Esophagus muscularis mucosa (tissue), 4 donors: ENCODE measurements around the gene VSIG10. TPM values are rescaled to one million over a fixed set of nuclear protein-coding genes. Genes with fewer than 3 reads are reported as not detected.

ENCODE experiments used
- DNase-seq: peaks from one replicate; pipeline ENCODE4 v3.0.0-alpha.2; 2017; ENCODE audit errors: extremely low spot score
- H3K27ac ChIP-seq, 4 donors: fragments of 200-600 bp; sonication (generic); replicated peaks in 1 of 4; 1 replicate in 3 of 4; 2 replicates in 1 of 4; pipeline ENCODE4 v1.5.1; 2016 to 2019; ENCODE audit warnings: mild to moderate bottlenecking in 1 of 4
- H3K27me3 ChIP-seq, 4 donors: fragments of 200-600 bp; sonication (generic); one replicate each; pipeline versions ENCODE4 v1.5.1 to v1.6.0; 2016 to 2019
- H3K36me3 ChIP-seq, 4 donors: fragments of 200-600 bp; sonication (generic); one replicate each; pipeline ENCODE4 v1.5.1; 2016 to 2019
- H3K4me1 ChIP-seq, 4 donors: fragments of 200-600 bp; sonication (generic); one replicate each; pipeline ENCODE4 v1.5.1; 2016 to 2019
- H3K4me3 ChIP-seq, 4 donors: fragments of 200-600 bp; sonication (generic); 1 replicate in 2 of 4; 2 replicates in 2 of 4; pipeline ENCODE4 v1.5.1; 2016 to 2019; ENCODE audit warnings: mild to moderate bottlenecking in 4 of 4, moderate library complexity in 1 of 4
- H3K9me3 ChIP-seq, 4 donors: fragments of 200-600 bp; sonication (generic); 1 replicate in 3 of 4; 2 replicates in 1 of 4; pipeline ENCODE4 v1.5.1; 2016 to 2019
- EP300 ChIP-seq: sonication (generic); formaldehyde crosslinking; IDR thresholded peaks from one replicate; pipeline ENCODE4 v1.6.1; 2017; ENCODE audit warnings: antibody characterized with exemption
- POLR2A ChIP-seq: fragments of 450-650 bp; IDR thresholded peaks from one replicate; pipeline ENCODE4 v1.6.1; 2017; ENCODE audit warnings: antibody characterized with exemption, moderate library complexity, mild to moderate bottlenecking, low read depth
- POLR2AphosphoS5 ChIP-seq, 2 donors: sonication (generic); formaldehyde crosslinking; IDR thresholded peaks; one replicate each; pipeline ENCODE4 v1.6.1; 2017; ENCODE audit warnings: antibody characterized with exemption in 2 of 2
- WGBS: methylation state at CpG from one replicate; pipeline ENCODE4 v1.1.5; 2018; 5-methylcytosine and 5-hydroxymethylcytosine counted together
- intact Hi-C: fragments of 100-400 bp; cut with DNase I; formaldehyde crosslinking; loops from one replicate; pipeline ENCODE4 v1.15.1; 2023
- total RNA-seq, 4 donors: library from RNA; depleted of rRNA; stranded (reverse); fragments of >200 nt; gene quantifications; one replicate each; pipeline versions ENCODE4 v1.1.0 to v1.2.1, GENCODE V29; 2016
- TF ChIP-seq, protein P1 (sequence below), 3 experiments: fragments of 200-600 bp in 2 of 3; fragments of 450-650 bp in 1 of 3; sonication (generic) in 2 of 3; IDR thresholded peaks; one replicate each; pipeline ENCODE4 v1.5.1; 2017 to 2019; ENCODE audit warnings: antibody characterized with exemption in 3 of 3, mild to moderate bottlenecking in 2 of 3, moderate library complexity in 1 of 3

The VSIG10 gene
- total RNA-seq, 4 donors from 2014 or later, result 14.1 to 71.7 (median 22.0) TPM

DNA sequence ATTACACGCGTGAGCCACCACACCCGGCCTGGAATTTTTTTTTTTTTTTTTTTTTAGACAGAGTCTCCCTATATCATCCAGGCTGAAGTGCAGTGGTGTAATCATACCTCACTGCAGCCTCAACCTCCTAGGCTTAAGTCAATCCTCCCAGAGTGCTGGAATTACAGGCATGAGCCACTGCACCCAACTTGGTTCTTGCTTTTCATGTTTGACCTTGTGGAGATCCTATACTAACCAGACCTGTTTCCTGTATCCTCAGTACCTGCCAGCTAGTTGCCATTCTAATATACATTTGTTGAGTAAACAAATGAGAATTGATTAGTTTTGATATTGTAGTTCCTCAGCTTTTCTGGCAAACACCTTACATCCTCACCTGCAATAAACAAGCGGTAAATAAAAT is 3.2 kb upstream of the VSIG10 start:
- H3K9me3 ChIP-seq, result no peaks in the 10 kb centered on the region
- H3K36me3 ChIP-seq, result no peaks in the 10 kb centered on the region
- H3K27me3 ChIP-seq, result no peaks in the 10 kb centered on the region
- no peak overlapping the region for H3K4me3 ChIP-seq
- no peak overlapping the region for H3K27ac ChIP-seq
- WGBS, result 89% methylated on average over 4 of the region's 4 CpGs
- intact Hi-C loops, result no loop called here
- no peak for DNase-seq
- peaks cover 9 to 22% (median 17%) of the 10 kb centered on the region in 4 donors for H3K4me1 ChIP-seq
- TF ChIP-seq, protein P1, sequence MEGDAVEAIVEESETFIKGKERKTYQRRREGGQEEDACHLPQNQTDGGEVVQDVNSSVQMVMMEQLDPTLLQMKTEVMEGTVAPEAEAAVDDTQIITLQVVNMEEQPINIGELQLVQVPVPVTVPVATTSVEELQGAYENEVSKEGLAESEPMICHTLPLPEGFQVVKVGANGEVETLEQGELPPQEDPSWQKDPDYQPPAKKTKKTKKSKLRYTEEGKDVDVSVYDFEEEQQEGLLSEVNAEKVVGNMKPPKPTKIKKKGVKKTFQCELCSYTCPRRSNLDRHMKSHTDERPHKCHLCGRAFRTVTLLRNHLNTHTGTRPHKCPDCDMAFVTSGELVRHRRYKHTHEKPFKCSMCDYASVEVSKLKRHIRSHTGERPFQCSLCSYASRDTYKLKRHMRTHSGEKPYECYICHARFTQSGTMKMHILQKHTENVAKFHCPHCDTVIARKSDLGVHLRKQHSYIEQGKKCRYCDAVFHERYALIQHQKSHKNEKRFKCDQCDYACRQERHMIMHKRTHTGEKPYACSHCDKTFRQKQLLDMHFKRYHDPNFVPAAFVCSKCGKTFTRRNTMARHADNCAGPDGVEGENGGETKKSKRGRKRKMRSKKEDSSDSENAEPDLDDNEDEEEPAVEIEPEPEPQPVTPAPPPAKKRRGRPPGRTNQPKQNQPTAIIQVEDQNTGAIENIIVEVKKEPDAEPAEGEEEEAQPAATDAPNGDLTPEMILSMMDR (IDR thresholded peaks at IDR 0.05), result no peak
- TF ChIP-seq POLR2A (no peak), POLR2AphosphoS5 (IDR thresholded peaks at IDR 0.05) (no peak), EP300 (no peak)

DNA sequence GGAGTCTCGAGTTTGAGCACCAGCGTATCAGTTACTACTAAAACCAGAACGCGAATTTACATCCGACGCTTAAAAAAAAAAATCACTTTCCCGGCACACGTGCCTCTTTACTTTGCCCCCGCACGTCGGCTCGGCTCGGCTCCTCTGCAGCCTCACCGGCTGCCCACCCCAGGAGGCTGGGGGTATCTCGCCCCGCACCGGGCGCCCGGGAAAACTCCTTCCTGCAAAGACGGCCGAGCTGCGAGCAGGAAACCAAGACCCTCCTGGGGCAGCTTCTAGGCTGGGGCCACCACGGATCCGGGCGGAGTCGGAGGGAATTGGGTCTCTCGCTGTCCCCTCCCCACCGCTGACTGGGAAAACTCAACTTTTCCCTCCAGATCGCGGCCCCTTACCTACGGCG is 610 bp downstream of the VSIG10 start:
- Histone ChIP-seq H3K36me3 (no peaks in the 10 kb centered on the region), H3K4me1 (peaks cover 11 to 23% (median 17%) of the 10 kb centered on the region in 4 donors), H3K9me3 (no peaks in the 10 kb centered on the region), H3K27me3 (no peaks in the 10 kb centered on the region), H3K27ac (peak overlapping the region; percentile 78 to 87 (median 80)), H3K4me3 (peak overlapping the region; percentile 71 to 93 (median 85))
- TF ChIP-seq EP300 (no peak), POLR2A (no peak)
- TF ChIP-seq, protein P1 (IDR thresholded peaks at IDR 0.05), result no peak
- no peak for DNase-seq
- WGBS, result 1% methylated on average over 20 of the region's 32 CpGs
- intact Hi-C loops, result loop anchor here (2.0 kb wide), 1 partner anchor 42 kb away; the partner anchor contains the start of gene WSB2

DNA sequence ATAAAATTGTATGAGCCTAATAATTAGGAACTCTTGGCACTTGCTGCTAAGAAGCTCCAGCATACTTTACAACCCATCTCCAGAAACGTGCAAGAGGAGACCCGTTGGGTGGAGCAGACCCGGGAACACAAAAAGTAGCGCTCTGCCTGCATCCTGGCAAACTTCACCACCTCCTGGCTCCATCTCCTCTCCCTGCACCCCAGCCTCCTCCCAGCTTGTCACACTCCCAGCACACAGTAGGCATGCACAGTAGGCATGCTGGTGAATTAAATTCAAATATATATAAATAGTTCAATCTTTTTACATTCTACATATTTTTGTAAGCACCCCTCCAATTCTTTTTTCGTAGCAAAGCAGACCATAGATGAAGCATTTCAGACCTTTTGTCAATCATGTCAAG is 1.2 kb downstream of the VSIG10 start:
- no peaks in the 10 kb centered on the region for H3K9me3 ChIP-seq
- DNase-seq, result no peak
- H3K36me3 ChIP-seq, result no peaks in the 10 kb centered on the region
- no peaks in the 10 kb centered on the region for H3K27me3 ChIP-seq
- peak overlapping the region in 2 of 4 donors; percentile 78 to 80 for H3K27ac ChIP-seq
- no peak for TF ChIP-seq EP300
- no peak for TF ChIP-seq POLR2AphosphoS5 (IDR thresholded peaks at IDR 0.05)
- TF ChIP-seq POLR2A, result no peak
- TF ChIP-seq, protein P1 (IDR thresholded peaks at IDR 0.05), result no peak
- 53% methylated on average over 5 of the region's 5 CpGs for WGBS
- intact Hi-C loops, result loop anchor here (2.0 kb wide), 1 partner anchor 42 kb away; the partner anchor contains the start of gene WSB2
- H3K4me3 ChIP-seq, result peak overlapping the region; percentile 71 to 93 (median 85)
- H3K4me1 ChIP-seq, result peaks cover 11 to 23% (median 17%) of the 10 kb centered on the region in 4 donors

DNA sequence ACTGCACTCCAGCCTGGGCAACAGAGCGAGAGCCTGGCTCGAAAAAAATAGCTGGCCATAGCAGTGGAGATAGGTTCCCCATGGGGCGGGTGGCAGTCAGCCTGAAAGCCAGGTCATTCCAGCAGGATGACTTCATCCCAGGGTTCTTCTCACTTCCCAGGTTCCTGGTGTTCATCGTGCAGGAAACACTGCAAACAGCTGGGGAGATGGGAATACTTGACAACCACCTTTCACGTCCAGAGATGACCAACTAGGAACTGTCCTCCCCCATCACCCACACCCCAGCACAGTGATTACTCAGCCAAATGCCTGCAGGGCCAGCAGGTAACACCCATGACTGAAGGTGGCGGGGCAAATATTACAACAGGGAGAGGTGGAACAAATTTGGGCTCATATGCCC is 1.7 kb downstream of the VSIG10 start:
- Histone ChIP-seq H3K27ac (no peak overlapping the region), H3K27me3 (no peaks in the 10 kb centered on the region), H3K9me3 (no peaks in the 10 kb centered on the region), H3K4me3 (no peak overlapping the region), H3K4me1 (peaks cover 11 to 23% (median 17%) of the 10 kb centered on the region in 4 donors), H3K36me3 (no peaks in the 10 kb centered on the region)
- TF ChIP-seq, protein P1 (IDR thresholded peaks at IDR 0.05), result no peak
- TF ChIP-seq POLR2A (no peak), POLR2AphosphoS5 (IDR thresholded peaks at IDR 0.05) (no peak), EP300 (no peak)
- intact Hi-C loops, result loop anchor here (2.0 kb wide), 1 partner anchor 41 kb away; the partner anchor contains the start of gene WSB2
- 82% methylated on average over 5 of the region's 6 CpGs for WGBS
- no peak for DNase-seq

DNA sequence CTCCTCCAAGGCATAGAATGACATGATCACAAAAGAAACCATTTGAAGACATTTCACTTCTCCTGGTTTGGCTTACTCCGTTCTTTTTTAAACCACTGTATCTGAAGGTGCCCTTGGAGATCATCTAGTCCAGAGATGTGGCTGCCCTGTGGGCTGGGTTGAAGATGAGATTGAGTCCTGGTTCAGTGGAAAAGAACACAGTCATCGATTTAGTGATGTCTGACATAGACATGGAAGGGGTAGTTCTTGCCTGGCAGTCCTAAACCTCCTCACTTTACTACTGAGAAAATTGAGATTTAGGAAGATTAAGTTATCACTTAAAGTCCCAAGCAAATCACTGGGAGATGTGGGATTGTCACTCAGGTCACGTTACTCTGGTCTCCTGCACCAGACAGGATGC is 2.8 kb downstream of the VSIG10 start:
- H3K27me3 ChIP-seq, result no peaks in the 10 kb centered on the region
- intact Hi-C loops, result no loop called here
- H3K36me3 ChIP-seq, result no peaks in the 10 kb centered on the region
- DNase-seq, result no peak
- H3K27ac ChIP-seq, result no peak overlapping the region
- no peaks in the 10 kb centered on the region for H3K9me3 ChIP-seq
- peaks cover 11 to 23% (median 17%) of the 10 kb centered on the region in 4 donors for H3K4me1 ChIP-seq
- no peak for TF ChIP-seq POLR2A
- no peak for TF ChIP-seq POLR2AphosphoS5 (IDR thresholded peaks at IDR 0.05)
- TF ChIP-seq, protein P1 (IDR thresholded peaks at IDR 0.05), result no peak
- no peak for TF ChIP-seq EP300
- H3K4me3 ChIP-seq, result no peak overlapping the region
- WGBS, result 95% methylated on average over 3 of the region's 3 CpGs
